Mesothelial cell of epicardium (in vitro differentiated cells): Measurements from ENCODE around the gene NDUFA12. TPM values are rescaled to one million over a fixed set of nuclear protein-coding genes. Genes with fewer than 3 reads are reported as not detected.
A peak's percentile ranks its signal among the peaks of the same experiment; 100 is the strongest.
"Not testable (repeated sequence)": the region's sequence is repeated elsewhere in the genome, so short reads cannot be mapped to it uniquely, and the experiment has no call there.

Source experiments
- DNase-seq, 2 experiments: peaks; one replicate each; pipeline ENCODE4 v3.0.0; 2021; ENCODE audit warnings: low spot score in 2 of 2; ENCODE audit not compliant: unreplicated experiment in 2 of 2
- H3K27ac Mint-ChIP-seq: 2 replicates; pipeline ENCODE4 v1.8.0; 2021; ENCODE audit warnings: mixed read lengths
- H3K27me3 Mint-ChIP-seq: 2 replicates; pipeline ENCODE4 v1.8.0; 2021; ENCODE audit warnings: low read depth, mixed read lengths
- H3K36me3 Mint-ChIP-seq: 2 replicates; pipeline ENCODE4 v1.8.0; 2021; ENCODE audit warnings: mixed read lengths
- H3K4me1 Mint-ChIP-seq: 2 replicates; pipeline ENCODE4 v1.8.0; 2021; ENCODE audit warnings: mixed read lengths
- H3K4me3 Mint-ChIP-seq: 2 replicates; pipeline ENCODE4 v1.8.0; 2021; ENCODE audit warnings: mild to moderate bottlenecking, moderate library complexity, mixed read lengths
- H3K9me3 Mint-ChIP-seq: 2 replicates; pipeline ENCODE4 v1.8.0; 2021; ENCODE audit warnings: mixed read lengths
- total RNA-seq: library from RNA; stranded (reverse); gene quantifications from 3 replicates; pipeline ENCODE4 v1.2.1, GENCODE V29; 2021
- TF ChIP-seq, protein P1 (sequence below): fragments of 200-600 bp; sonication (generic); IDR thresholded peaks from one replicate; pipeline ENCODE4 v1.5.0; 2021; ENCODE audit warnings: antibody characterized with exemption; ENCODE audit not compliant: unreplicated experiment

NDUFA12 gene
- total RNA-seq, 1 donor from 2014 or later: 63.4 TPM

- DNase-seq: no peak
- peak overlapping the region; percentile 92 for H3K4me3 Mint-ChIP-seq
Observed at GRCh38 chr12:95002754-95003153, 743 bp downstream of the NDUFA12 start.

DNA sequence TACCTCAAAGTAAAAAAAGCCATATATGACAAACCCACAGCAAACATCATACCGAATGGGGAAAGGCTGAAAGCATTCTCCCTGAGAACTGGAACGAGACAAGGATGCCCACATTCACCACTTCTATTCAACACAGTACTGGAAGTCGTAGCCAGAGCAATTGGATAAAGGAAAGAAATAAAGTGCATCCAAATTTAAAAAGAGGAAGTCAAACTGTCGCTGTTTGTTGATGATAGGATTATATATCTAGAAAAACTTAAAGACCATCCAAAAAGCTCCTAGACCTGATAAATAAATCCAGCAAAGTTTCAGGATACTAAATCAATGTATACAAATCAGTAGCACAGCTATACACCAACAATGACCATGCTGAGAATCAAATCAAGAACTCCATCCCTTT is 5.2 kb downstream of the NDUFA12 start:
- no peak overlapping the region for H3K27ac Mint-ChIP-seq
- H3K4me1 Mint-ChIP-seq: peaks cover 6% of the 10 kb centered on the region
- no peak overlapping the region for H3K4me3 Mint-ChIP-seq
- H3K27me3 Mint-ChIP-seq: no peaks in the 10 kb centered on the region
- H3K36me3 Mint-ChIP-seq: peaks cover 19% of the 10 kb centered on the region
- no peaks in the 10 kb centered on the region for H3K9me3 Mint-ChIP-seq
- DNase-seq: no peak
- TF ChIP-seq, protein P1, sequence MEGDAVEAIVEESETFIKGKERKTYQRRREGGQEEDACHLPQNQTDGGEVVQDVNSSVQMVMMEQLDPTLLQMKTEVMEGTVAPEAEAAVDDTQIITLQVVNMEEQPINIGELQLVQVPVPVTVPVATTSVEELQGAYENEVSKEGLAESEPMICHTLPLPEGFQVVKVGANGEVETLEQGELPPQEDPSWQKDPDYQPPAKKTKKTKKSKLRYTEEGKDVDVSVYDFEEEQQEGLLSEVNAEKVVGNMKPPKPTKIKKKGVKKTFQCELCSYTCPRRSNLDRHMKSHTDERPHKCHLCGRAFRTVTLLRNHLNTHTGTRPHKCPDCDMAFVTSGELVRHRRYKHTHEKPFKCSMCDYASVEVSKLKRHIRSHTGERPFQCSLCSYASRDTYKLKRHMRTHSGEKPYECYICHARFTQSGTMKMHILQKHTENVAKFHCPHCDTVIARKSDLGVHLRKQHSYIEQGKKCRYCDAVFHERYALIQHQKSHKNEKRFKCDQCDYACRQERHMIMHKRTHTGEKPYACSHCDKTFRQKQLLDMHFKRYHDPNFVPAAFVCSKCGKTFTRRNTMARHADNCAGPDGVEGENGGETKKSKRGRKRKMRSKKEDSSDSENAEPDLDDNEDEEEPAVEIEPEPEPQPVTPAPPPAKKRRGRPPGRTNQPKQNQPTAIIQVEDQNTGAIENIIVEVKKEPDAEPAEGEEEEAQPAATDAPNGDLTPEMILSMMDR: no peak

More at GRCh38 chr12:95002754-95003153, 743 bp downstream of the NDUFA12 start:
- peak overlapping the region; percentile 96 for H3K27ac Mint-ChIP-seq
- H3K27me3 Mint-ChIP-seq: no peaks in the 10 kb centered on the region
- peaks cover 9% of the 10 kb centered on the region for H3K4me1 Mint-ChIP-seq
- peaks cover 16% of the 10 kb centered on the region for H3K36me3 Mint-ChIP-seq
- H3K9me3 Mint-ChIP-seq: peaks cover 18% of the 10 kb centered on the region
- TF ChIP-seq, protein P1: no peak

DNA sequence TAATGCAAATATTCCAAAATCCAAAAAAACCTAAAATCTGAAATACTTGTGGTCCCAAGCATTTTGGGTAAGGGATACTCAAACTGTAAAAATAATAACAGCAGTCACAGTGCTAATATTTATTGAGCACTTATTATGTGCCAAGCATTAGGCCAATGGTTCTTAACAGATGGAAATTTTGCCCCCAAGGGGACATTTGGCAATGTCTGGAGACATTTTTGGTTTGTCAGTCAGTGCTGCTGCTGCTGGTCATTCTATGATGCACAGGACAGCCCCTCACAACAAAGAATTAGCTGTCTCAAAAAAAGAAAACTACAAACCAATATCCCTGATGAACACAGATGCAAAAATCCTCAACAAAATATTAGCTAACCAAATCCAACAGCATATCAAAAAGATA is 5.8 kb downstream of the NDUFA12 start:
- Mint-ChIP-seq H3K9me3 (no peaks in the 10 kb centered on the region), H3K27ac (no peak overlapping the region), H3K4me1 (peaks cover 3% of the 10 kb centered on the region), H3K27me3 (no peaks in the 10 kb centered on the region), H3K4me3 (no peak overlapping the region), H3K36me3 (peaks cover 20% of the 10 kb centered on the region)
- TF ChIP-seq, protein P1: no peak
- DNase-seq: no peak

- no peak for DNase-seq
- H3K4me3 Mint-ChIP-seq: no peak overlapping the region
- H3K4me1 Mint-ChIP-seq: no peaks in the 10 kb centered on the region
- H3K27ac Mint-ChIP-seq: no peak overlapping the region
- no peaks in the 10 kb centered on the region for H3K27me3 Mint-ChIP-seq
- TF ChIP-seq, protein P1: no peak
- H3K36me3 Mint-ChIP-seq: peaks cover 24% of the 10 kb centered on the region
- H3K9me3 Mint-ChIP-seq: no peaks in the 10 kb centered on the region
Observed at GRCh38 chr12:94997061-94997460, 6.4 kb downstream of the NDUFA12 start.

DNA sequence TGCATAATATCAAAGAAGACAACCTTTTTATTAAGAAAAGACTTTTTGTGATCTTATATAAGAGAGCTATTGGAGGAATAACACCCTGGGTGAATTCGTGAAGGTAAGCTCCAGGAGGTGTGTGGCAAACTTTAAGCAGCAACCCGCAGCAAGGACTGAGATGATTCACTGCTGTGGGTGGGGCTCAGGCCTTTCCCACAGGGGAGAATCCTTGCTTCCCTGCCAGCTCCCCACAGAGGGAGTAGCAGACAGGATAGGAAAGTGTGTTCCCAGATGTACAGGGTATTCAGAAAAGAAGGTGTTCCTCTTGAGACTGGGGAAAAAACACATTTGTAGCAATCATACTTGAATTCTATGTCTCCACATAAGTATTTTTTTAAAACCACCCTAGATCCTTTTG is 9.2 kb downstream of the NDUFA12 start:
- H3K4me3 Mint-ChIP-seq: no peak overlapping the region

DNA sequence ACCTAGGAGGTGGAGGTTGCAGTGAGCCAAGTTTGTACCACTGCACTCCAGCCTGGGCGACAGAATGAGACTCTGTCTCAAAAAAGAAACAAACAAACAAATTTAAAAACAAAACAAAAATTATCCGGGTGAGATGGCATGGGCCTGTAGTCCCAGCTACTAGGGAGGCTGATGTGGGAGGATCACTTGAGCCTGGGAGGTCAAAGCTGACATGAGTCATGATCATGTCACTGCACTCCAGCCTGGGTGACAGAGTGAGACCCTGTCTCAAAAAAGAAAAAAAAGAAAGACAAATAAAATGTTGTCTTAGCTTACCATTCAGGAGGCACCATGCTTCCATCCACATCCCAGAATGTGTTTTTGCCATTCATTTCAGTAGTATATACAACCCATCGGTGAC is 9.6 kb downstream of the NDUFA12 start:
- not testable (repeated sequence) for H3K27me3 Mint-ChIP-seq, H3K9me3 Mint-ChIP-seq, H3K4me3 Mint-ChIP-seq, H3K4me1 Mint-ChIP-seq, DNase-seq, H3K27ac Mint-ChIP-seq
- H3K36me3 Mint-ChIP-seq: peaks cover 11% of the 10 kb centered on the region

More for the DNA sequence above, 9.2 kb downstream of the NDUFA12 start:
- no peaks in the 10 kb centered on the region for H3K4me1 Mint-ChIP-seq
- peaks cover 14% of the 10 kb centered on the region for H3K36me3 Mint-ChIP-seq
- no peaks in the 10 kb centered on the region for H3K9me3 Mint-ChIP-seq
- TF ChIP-seq, protein P1: no peak
- DNase-seq: no peak
- H3K27ac Mint-ChIP-seq: no peak overlapping the region
- no peaks in the 10 kb centered on the region for H3K27me3 Mint-ChIP-seq
